HL-60 (cell line): ENCODE measurements around the gene DGCR8.

ENCODE experiments used
- DNase-seq, 2 experiments: peaks; one replicate each; pipeline ENCODE4 v3.0.0-alpha.2; 2010 to 2020; ENCODE audit warnings: low read depth in 1 of 2, low spot score in 1 of 2
- H3K27ac ChIP-seq: fragments of 250-450 bp; sonication (Bioruptor Pico); replicated peaks from 2 replicates; pipeline ENCODE4 v1.5.1; 2020; ENCODE audit warnings: mild to moderate bottlenecking, moderate library complexity
- H3K27me3 ChIP-seq: fragments of 250-450 bp; sonication (Bioruptor Pico); 2 replicates; pipeline ENCODE4 v1.5.1; 2021; ENCODE audit warnings: mild to moderate bottlenecking, moderate library complexity; ENCODE audit not compliant: insufficient read depth, poor library complexity, severe bottlenecking
- H3K4me3 ChIP-seq: replicated peaks from 2 replicates; pipeline ENCODE4 v1.5.1; 2011; ENCODE audit warnings: mild to moderate bottlenecking, control low read depth, low read length; ENCODE audit not compliant: insufficient read depth
- GABPA ChIP-seq: IDR thresholded peaks from 2 replicates; pipeline ENCODE4 v1.6.1; 2012; ENCODE audit warnings: low read depth
- POLR2AphosphoS5 ChIP-seq: IDR thresholded peaks from 2 replicates; pipeline ENCODE4 v1.6.1; 2012; ENCODE audit warnings: low read depth
- SPI1 ChIP-seq: IDR thresholded peaks from 2 replicates; pipeline ENCODE4 v1.6.1; 2012; ENCODE audit warnings: low read depth, mild to moderate bottlenecking, borderline replicate concordance
- TF ChIP-seq, protein P1 (sequence below): IDR thresholded peaks from one replicate; pipeline ENCODE4 v1.5.1; 2011; ENCODE audit warnings: low read length, control low read depth, inconsistent platforms; ENCODE audit not compliant: insufficient read depth
- TF ChIP-seq, protein P2 (sequence below): IDR thresholded peaks from 2 replicates; pipeline ENCODE4 v1.6.1; 2012; ENCODE audit warnings: low read depth; ENCODE audit not compliant: insufficient replicate concordance

Gene DGCR8

DNA sequence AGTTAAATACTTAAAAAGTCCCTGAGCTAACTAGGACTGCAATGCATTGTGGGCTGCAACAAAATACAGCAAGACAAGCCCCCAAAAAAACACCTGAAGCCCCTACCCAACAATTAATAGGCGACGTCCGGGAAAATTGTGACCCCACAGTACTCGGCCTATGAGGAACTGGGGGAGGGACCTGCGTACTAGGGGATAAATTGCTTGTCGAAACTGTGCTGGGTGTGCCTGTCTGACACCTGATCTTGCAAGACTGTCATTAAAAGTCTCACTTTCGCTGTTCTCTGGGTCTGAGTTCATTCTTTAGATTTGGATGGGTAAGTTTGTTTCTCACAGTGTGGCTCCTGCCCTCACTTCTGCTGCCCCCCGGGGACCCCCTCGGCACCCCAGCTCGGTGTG, 44.0 kb upstream of the DGCR8 start:
- Histone ChIP-seq H3K4me3 (no peak overlapping the region), H3K27ac (no peak overlapping the region), H3K27me3 (no peaks in the 10 kb centered on the region)
- TF ChIP-seq SPI1 (no peak), GABPA (no peak), POLR2AphosphoS5 (no peak)
- TF ChIP-seq, protein P1, sequence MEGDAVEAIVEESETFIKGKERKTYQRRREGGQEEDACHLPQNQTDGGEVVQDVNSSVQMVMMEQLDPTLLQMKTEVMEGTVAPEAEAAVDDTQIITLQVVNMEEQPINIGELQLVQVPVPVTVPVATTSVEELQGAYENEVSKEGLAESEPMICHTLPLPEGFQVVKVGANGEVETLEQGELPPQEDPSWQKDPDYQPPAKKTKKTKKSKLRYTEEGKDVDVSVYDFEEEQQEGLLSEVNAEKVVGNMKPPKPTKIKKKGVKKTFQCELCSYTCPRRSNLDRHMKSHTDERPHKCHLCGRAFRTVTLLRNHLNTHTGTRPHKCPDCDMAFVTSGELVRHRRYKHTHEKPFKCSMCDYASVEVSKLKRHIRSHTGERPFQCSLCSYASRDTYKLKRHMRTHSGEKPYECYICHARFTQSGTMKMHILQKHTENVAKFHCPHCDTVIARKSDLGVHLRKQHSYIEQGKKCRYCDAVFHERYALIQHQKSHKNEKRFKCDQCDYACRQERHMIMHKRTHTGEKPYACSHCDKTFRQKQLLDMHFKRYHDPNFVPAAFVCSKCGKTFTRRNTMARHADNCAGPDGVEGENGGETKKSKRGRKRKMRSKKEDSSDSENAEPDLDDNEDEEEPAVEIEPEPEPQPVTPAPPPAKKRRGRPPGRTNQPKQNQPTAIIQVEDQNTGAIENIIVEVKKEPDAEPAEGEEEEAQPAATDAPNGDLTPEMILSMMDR = no peak
- TF ChIP-seq, protein P2, sequence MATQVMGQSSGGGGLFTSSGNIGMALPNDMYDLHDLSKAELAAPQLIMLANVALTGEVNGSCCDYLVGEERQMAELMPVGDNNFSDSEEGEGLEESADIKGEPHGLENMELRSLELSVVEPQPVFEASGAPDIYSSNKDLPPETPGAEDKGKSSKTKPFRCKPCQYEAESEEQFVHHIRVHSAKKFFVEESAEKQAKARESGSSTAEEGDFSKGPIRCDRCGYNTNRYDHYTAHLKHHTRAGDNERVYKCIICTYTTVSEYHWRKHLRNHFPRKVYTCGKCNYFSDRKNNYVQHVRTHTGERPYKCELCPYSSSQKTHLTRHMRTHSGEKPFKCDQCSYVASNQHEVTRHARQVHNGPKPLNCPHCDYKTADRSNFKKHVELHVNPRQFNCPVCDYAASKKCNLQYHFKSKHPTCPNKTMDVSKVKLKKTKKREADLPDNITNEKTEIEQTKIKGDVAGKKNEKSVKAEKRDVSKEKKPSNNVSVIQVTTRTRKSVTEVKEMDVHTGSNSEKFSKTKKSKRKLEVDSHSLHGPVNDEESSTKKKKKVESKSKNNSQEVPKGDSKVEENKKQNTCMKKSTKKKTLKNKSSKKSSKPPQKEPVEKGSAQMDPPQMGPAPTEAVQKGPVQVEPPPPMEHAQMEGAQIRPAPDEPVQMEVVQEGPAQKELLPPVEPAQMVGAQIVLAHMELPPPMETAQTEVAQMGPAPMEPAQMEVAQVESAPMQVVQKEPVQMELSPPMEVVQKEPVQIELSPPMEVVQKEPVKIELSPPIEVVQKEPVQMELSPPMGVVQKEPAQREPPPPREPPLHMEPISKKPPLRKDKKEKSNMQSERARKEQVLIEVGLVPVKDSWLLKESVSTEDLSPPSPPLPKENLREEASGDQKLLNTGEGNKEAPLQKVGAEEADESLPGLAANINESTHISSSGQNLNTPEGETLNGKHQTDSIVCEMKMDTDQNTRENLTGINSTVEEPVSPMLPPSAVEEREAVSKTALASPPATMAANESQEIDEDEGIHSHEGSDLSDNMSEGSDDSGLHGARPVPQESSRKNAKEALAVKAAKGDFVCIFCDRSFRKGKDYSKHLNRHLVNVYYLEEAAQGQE = no peak
- no peak for DNase-seq

DNA sequence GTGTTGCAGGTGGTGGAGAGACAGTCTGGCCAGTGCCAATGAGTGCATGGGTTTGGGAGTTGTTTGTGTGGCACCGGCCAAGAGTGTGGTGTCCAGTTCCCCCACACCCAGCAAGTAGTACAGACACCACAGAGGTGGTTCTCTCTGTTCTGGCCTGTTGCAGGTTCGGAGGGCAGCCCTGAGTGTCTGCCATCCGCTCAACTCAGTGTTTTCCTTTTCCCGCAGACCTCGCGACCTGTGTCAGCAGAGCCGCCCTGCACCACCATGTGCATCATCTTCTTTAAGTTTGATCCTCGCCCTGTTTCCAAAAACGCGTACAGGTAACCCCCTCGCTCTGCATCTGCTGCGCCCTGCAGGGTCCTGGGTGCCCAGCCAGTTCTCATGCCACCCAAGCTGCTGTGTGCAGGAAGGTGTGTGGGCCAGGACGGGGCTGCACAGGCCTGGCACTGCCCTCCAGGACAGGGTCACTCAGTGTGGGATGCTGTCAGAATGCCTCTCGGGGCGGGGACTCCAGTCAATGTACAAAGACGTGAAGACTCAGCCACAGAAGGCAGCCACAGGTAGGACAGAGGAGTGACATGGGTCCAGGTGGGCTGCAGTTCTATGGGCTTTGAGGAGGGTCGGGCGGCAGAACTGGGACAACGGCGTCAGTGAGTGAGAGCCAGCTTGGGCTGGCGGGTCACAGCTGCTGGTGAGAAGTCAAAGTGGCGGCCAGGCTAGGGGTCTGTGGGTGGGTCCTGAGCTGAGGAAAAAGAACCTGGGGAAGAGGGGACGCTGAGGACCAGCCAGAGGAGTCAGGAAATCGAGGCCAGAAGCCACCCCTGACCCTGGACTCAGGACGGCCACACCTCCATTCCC, 43.3 kb upstream of the DGCR8 start:
- Histone ChIP-seq H3K27ac (no peak overlapping the region), H3K4me3 (no peak overlapping the region), H3K27me3 (no peaks in the 10 kb centered on the region)
- TF ChIP-seq, protein P1 = no peak
- DNase-seq = no peak

DNA sequence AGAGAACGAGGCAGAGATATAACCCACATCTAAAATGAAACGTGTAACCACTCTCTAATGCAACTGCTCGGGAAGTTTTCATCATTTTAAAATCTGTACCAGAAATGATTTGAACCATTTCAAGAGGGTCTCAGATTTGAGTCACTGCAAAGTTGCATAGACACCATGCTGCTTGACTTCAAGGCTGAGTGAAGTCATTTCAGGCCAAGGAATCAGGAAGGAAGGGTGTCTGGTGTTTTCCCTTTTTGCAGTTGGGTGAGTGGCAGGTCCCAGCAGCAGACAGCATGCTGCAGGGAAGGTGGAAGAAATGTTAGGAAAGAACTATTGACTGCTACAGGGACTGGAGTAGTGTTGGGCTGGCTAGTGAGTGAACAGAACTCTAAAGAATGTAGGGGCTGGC, 42.6 kb upstream of the DGCR8 start:
- no peak for DNase-seq
- H3K27me3 ChIP-seq = no peaks in the 10 kb centered on the region
- TF ChIP-seq, protein P1 = no peak
- TF ChIP-seq POLR2AphosphoS5 (no peak), SPI1 (no peak), GABPA (no peak)
- TF ChIP-seq, protein P2 = no peak
- H3K27ac ChIP-seq = no peak overlapping the region
- H3K4me3 ChIP-seq = no peak overlapping the region

DNA sequence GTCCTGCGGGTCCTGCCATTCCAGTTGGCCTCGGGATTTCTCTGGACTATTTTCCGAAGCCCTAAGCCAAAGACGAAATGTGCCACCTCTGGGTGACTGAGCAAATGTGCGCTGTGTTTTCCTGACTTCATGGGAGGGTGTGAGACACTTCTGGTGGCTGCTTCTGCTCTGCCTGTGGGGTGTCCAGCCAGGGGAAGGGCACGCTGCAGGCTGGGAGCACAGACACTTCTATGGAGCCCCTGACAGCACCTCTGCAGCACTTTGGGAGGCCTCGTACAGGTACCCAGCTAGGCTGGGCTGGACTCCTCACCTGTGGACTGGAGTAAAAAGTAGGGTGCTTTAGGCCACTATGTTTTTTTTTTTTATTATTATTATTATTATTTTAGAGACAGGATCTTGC, 41.5 kb upstream of the DGCR8 start:
- no peak overlapping the region for H3K4me3 ChIP-seq
- no peak overlapping the region for H3K27ac ChIP-seq
- H3K27me3 ChIP-seq = no peaks in the 10 kb centered on the region
- TF ChIP-seq SPI1 (no peak), POLR2AphosphoS5 (no peak), GABPA (no peak)
- TF ChIP-seq, protein P2 = no peak
- TF ChIP-seq, protein P1 = no peak
- DNase-seq = no peak
